ENCODE measurements around the gene E2F4. TPM values are rescaled to one million over a fixed set of nuclear protein-coding genes. Genes with fewer than 3 reads are reported as not detected.
A peak's percentile ranks its signal among the peaks of the same experiment; 100 is the strongest.

The E2F4 gene, protein sequence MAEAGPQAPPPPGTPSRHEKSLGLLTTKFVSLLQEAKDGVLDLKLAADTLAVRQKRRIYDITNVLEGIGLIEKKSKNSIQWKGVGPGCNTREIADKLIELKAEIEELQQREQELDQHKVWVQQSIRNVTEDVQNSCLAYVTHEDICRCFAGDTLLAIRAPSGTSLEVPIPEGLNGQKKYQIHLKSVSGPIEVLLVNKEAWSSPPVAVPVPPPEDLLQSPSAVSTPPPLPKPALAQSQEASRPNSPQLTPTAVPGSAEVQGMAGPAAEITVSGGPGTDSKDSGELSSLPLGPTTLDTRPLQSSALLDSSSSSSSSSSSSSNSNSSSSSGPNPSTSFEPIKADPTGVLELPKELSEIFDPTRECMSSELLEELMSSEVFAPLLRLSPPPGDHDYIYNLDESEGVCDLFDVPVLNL
- 82.8 and 97.1 TPM in 2 replicates for total RNA-seq

GRCh38 chr16:67191995-67192681 is at the start of gene E2F4:
Gene E2F4, plus strand, starts transcription at chr16:67192155. Its CDS starts 73 bp downstream, at chr16:67192228.

DNA sequence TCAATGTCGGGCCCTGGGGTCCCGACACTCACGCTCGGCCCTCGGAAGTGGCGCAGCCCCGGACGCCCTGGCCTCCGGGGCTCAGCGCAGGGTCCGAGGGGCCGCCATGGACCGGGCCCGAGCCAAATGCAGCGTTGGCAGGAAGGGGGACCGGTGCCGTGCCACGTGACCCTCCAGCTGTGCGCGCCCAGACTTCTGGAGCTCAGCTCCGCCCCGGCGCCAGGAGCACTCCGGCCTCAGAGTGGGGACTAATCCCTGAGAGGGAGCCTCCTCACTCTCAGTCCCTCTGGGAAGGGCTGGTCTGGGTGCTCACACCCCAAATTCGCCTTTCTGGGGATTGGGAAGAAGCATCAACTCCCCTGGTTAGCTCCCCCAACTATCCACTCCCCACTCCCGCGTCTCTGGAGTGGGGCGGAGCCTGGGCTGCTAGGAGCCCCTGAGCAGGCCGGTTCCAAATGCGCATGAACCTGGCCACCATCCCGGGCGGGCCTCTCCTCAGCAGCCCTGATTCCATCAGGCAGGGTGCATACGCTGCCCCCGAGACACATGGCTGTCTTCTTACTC is 41.0 kb upstream of the E2F4 start, which contains the start of gene B3GNT9:
Gene B3GNT9 (minus strand): TSS at position 166 of the 564 bp plus-strand sequence. CDS start 513 bp downstream, outside the sequence.

DNA sequence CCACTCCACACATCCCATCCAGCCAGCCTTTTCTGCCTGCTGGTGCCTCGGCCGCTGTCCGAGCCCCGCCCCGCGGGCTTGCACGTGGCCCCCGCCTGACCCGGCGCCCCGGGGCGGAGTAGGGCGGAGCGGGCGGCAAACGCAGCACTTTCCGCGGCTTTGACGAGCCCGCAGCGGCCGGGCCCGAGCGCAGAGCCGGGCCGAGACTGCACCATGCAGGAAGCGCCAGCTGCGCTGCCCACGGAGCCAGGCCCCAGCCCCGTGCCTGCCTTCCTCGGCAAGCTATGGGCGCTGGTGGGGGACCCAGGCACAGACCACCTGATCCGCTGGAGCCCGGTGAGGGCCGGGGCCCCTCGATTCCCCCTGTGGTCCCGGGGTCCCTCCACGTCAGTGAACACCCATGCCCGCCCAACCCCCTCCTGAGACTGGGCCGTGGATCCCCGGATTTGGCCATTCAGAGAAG is 27.3 kb upstream of the E2F4 start, which contains the start of gene HSF4:
Gene HSF4 (plus strand): TSS at position 147 of the 463 bp plus-strand sequence. CDS start 67 bp downstream, at position 214.

GRCh38 chr16:67170168-67170948 is 21.6 kb upstream of the E2F4 start, which contains the start of gene NOL3:
Gene NOL3, plus strand, starts transcription at chr16:67170538.

DNA sequence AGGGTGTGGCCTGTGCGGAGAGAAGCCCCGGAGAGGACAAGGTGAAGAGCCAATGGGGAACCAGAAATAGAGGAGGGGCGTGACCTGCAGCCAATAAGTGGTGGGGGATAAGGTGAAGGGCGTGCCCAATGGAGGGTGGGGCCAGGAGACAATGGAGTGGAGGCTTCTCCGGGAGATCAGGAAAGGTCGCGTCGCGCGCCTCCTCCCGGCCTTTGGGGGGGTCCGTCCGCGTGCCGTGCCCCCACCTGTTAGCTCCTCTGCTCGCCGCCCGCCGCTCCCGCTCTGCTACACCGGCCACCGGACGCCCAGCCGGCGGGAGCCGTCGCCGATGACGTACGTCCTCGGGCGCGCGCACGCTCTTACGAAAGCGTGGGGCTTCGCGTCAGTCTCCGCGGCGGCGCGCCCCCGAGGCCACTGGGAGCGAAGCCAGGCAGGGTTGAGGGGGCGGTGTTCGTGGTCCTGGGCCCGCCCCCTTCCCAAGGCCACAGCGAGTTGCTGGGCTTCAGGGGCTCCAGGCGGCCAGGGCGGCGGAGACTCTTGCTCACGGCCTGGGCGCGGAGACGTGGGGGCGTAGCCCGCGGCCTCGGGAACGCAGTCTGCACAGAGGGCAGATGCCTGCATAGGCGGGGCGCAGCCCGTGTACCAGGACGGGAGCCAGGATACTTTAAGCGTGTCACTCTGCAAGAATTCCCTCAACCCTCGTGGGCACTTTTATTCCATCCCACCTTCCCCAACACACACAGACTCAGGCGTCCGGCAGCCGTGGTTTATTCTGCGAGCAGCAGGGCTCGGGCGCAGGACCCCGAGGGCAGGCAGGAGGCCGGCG is 8.1 kb upstream of the E2F4 start, which contains the start of gene MATCAP1:
Gene MATCAP1 (minus strand): TSS at position 337 of the 826 bp plus-strand sequence. CDS start 3,353 bp downstream, outside the sequence.

GRCh38 chr16:67190041-67190440 is 1.9 kb upstream of the E2F4 start, which contains the start of gene EXOC3L1:
Gene EXOC3L1, minus strand, starts transcription at chr16:67190136. Its CDS starts 460 bp downstream, at chr16:67189676.

GRCh38 chr16:67199011-67199807 is 7.3 kb downstream of the E2F4 start, which contains the start of gene ELMO3:
Gene ELMO3, plus strand, starts transcription at chr16:67199131. Its CDS starts 196 bp downstream, at chr16:67199327.

DNA sequence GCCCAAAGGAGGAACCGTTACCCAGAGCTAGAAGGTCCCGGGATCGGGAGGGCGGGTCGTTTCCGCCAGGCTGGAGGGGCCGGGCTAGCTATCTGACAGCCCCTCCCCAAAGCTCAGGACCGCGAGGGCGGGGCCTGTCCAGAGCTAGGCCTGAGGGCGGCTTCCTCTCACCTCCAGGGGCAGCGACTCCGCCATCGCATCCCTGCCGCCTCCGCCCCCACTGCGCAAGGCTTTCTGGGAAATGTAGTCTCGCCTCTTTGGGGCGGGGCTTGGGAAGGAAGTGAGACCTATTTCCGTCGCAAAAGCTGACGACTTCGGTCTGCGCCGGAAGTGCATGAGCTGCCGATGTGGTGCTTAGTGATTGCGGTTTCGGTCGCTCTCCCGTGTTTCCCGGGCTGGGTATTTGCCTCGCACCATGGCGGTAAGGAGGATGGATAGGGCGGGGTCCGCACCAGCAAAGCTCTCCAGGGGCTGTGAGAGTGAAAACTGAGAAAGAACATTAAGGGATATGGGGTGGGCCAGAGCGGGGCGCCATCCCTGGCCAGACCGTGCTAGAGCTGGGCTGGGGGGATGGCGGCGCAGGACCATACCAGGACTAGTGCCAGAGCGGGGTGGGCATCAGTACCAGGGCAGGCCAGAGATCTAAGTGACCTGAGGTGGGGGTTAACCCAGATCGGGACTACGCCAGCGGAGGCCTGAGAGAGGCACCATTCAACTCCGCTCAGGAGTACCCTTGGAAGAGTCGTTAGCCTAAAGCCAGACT is 35.0 kb downstream of the E2F4 start, which contains the start of gene TMEM208:
Gene TMEM208 (plus strand): TSS at position 327 of the 763 bp plus-strand sequence. CDS start 89 bp downstream, at position 416.

DNA sequence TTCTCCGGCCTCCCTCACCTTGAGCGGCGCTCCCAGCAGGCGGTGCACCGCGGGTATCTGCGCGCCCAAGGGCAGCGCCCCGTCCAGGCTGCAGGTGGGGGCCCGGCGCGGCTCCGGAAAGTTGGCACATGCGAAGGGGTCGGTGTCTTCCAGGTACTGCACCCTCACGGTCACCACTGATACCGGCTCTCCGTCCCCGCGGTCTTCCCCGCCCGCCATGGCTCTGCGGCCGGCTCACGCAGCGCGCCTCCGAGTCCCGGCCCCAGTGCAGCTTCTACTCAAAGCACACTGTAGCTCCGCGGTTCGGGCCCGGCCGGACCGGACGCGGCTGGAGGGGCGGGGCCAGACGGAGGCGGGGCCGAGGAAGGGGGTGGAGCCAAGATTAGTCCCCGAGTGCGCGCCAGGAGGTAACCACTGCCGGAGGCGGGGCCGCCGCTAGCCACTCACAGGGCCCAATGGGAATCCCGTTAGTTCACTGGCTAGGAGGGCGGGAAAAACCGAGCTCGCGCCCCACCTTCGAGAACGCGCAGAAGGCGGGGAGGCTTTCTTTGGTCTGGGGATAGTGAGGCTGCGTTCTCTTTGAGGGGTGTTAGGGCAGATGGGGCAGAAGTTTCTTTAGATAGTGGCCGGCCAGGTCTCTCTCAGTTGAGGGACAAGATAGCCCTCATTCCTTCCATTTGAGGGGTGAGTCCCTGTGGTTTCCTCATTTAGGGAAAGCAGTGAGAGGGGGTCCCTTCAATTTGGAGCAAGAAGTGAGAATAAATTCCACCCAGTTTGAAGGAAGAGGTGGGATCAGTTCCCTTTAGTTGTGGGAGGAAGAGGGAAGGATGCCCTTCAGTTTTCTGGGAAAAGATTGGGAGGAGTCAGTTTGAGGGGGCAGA is 55.5 kb downstream of the E2F4 start, which contains the start of gene FHOD1:
Gene FHOD1 (minus strand): TSS at position 290 of the 881 bp plus-strand sequence. CDS start 71 bp downstream, at position 219.

Small RNAs within 50 kb of the gene (small RNA-seq; reads per million reads assigned to genes)
- 1.8 reads per million, percentile 44 among the genes with 10 or more reads in this experiment for gene MIR328

Other genes starting within 250 kb of the E2F4 start
- not detected in 2 replicates for gene CES3, start 230.9 kb upstream of the E2F4 start, total RNA-seq
- gene CES4A, start 203.6 kb upstream of the E2F4 start, total RNA-seq = 0.93 and 1.6 TPM in 2 replicates
- gene CBFB, start 163.0 kb upstream of the E2F4 start, total RNA-seq = 122 and 128 TPM in 2 replicates
- 14.6 and 19.1 TPM in 2 replicates for gene PHAF1, start 82.2 kb upstream of the E2F4 start, total RNA-seq
- 1.9 and 4.3 TPM in 2 replicates for gene B3GNT9, start 41.2 kb upstream of the E2F4 start, total RNA-seq
- 10.8 and 11.6 TPM in 2 replicates for gene TRADD, start 32.2 kb upstream of the E2F4 start, total RNA-seq
- 3.5 and 6.2 TPM in 2 replicates for gene FBXL8, start 32.2 kb upstream of the E2F4 start, total RNA-seq
- gene HSF4, start 27.4 kb upstream of the E2F4 start, total RNA-seq = 0.79 and 1.9 TPM in 2 replicates
- gene NOL3, start 21.6 kb upstream of the E2F4 start, total RNA-seq = 7.0 and 8.2 TPM in 2 replicates
- 15.4 and 16.2 TPM in 2 replicates for gene MATCAP1, start 8.2 kb upstream of the E2F4 start, total RNA-seq
- gene EXOC3L1, start 2.0 kb upstream of the E2F4 start, total RNA-seq = 3.3 and 4.0 TPM in 2 replicates
- gene ELMO3, start 7.0 kb downstream of the E2F4 start, total RNA-seq = 0.79 and 0.93 TPM in 2 replicates
- 19.6 and 22.7 TPM in 2 replicates for gene TMEM208, start 35.0 kb downstream of the E2F4 start, total RNA-seq
- 37.4 and 38.3 TPM in 2 replicates for gene FHOD1, start 55.3 kb downstream of the E2F4 start, total RNA-seq
- gene SLC9A5, start 56.8 kb downstream of the E2F4 start, total RNA-seq = 0.40 and 0.65 TPM in 2 replicates
- gene PLEKHG4, start 87.4 kb downstream of the E2F4 start, total RNA-seq = 18.1 and 28.4 TPM in 2 replicates
- 0.13 and 0.14 TPM in 2 replicates for gene KCTD19, start 134.6 kb downstream of the E2F4 start, total RNA-seq
- gene LRRC36, start 134.7 kb downstream of the E2F4 start, total RNA-seq = 0.13 and 0.86 TPM in 2 replicates
- 0.07 TPM in 1 of 2 replicates, not detected in the other for gene TPPP3, start 201.3 kb downstream of the E2F4 start, total RNA-seq
- 4.0 and 6.3 TPM in 2 replicates for gene ZDHHC1, start 224.3 kb downstream of the E2F4 start, total RNA-seq
- 0.07 TPM in 1 of 2 replicates, not detected in the other for gene HSD11B2, start 239.0 kb downstream of the E2F4 start, total RNA-seq